Ascending aorta (tissue), 2 donors: ENCODE data around the gene VPS4A. TPM values are rescaled to one million over a fixed set of nuclear protein-coding genes. Genes with fewer than 3 reads are reported as not detected.
"Not testable (repeated sequence)": the region's sequence is repeated elsewhere in the genome, so short reads cannot be mapped to it uniquely, and the experiment has no call there.

Experiments
- DNase-seq, 2 donors: peaks; one replicate each; pipeline ENCODE4 v3.0.0-alpha.2; 2019; ENCODE audit warnings: low spot score in 2 of 2
- H3K27ac ChIP-seq, 2 donors: fragments of 200-600 bp; sonication (generic); one replicate each; pipeline ENCODE4 v1.5.1; 2016 to 2017; ENCODE audit warnings: mild to moderate bottlenecking in 1 of 2
- H3K27me3 ChIP-seq: fragments of 200-600 bp; sonication (generic); one replicate; pipeline ENCODE4 v1.5.1; 2017
- H3K36me3 ChIP-seq, 2 donors: fragments of 200-600 bp; sonication (generic); one replicate each; pipeline ENCODE4 v1.5.1; 2016
- H3K4me1 ChIP-seq, 2 donors: fragments of 200-600 bp; sonication (generic); one replicate each; pipeline ENCODE4 v1.5.1; 2016 to 2017; ENCODE audit warnings: mild to moderate bottlenecking in 1 of 2
- H3K4me3 ChIP-seq, 2 donors: fragments of 200-600 bp; sonication (generic); one replicate each; pipeline ENCODE4 v1.5.1; 2016 to 2017; ENCODE audit warnings: mild to moderate bottlenecking in 1 of 2
- H3K9me3 ChIP-seq, 2 donors: fragments of 200-600 bp; sonication (generic); one replicate each; pipeline ENCODE4 v1.5.1; 2016
- CTCF ChIP-seq, 3 experiments: fragments of 200-600 bp in 2 of 3; fragments of 450-650 bp in 1 of 3; sonication (generic) in 2 of 3; IDR thresholded peaks; one replicate each; pipeline ENCODE4 v1.5.1; 2016 to 2019; ENCODE audit warnings: antibody characterized with exemption in 3 of 3, mild to moderate bottlenecking in 1 of 3, moderate library complexity in 1 of 3
- intact Hi-C: fragments of 100-400 bp; cut with DNase I; formaldehyde crosslinking; loops from one replicate; pipeline ENCODE4 v1.15.1; 2023
- total RNA-seq: library from RNA; depleted of rRNA; stranded (reverse); fragments of >200 nt; gene quantifications from one replicate; pipeline ENCODE4 v1.1.0, GENCODE V29; 2016

The VPS4A gene
- total RNA-seq, 1 donor from 2014 or later = 38.3 TPM

- Histone ChIP-seq H3K4me1 (peaks cover 8 to 14% of the 10 kb centered on the region in 2 donors), H3K4me3 (no peak overlapping the region), H3K9me3 (no peaks in the 10 kb centered on the region), H3K27ac (no peak overlapping the region), H3K27me3 (no peaks in the 10 kb centered on the region), H3K36me3 (peaks cover 6 to 9% of the 10 kb centered on the region in 2 donors)
- intact Hi-C loops = no loop called here
- no peak for TF ChIP-seq CTCF (IDR thresholded peaks at IDR 0.05)
- no peak for DNase-seq
Observed at GRCh38 chr16:69285240-69285639, 25.9 kb upstream of the VPS4A start.

GRCh38 chr16:69286941-69287713 is 24.0 kb upstream of the VPS4A start:
- Histone ChIP-seq H3K27ac (peak overlapping the region; percentile 63 to 71), H3K4me1 (peaks cover 8 to 14% of the 10 kb centered on the region in 2 donors), H3K4me3 (no peak overlapping the region), H3K9me3 (no peaks in the 10 kb centered on the region), H3K27me3 (no peaks in the 10 kb centered on the region), H3K36me3 (peaks cover 6 to 9% of the 10 kb centered on the region in 2 donors)
- DNase-seq = peak; percentile 29 to 88
- TF ChIP-seq CTCF (IDR thresholded peaks at IDR 0.05) = peak; percentile 31 to 68 (median 56)
- intact Hi-C loops = loop anchor here (1.0 kb wide), 1 partner anchor 137 kb away; no protein-coding TSS in a partner anchor

- H3K4me1 ChIP-seq, H3K9me3 ChIP-seq, H3K4me3 ChIP-seq, H3K27ac ChIP-seq, DNase-seq, intact Hi-C loops, H3K36me3 ChIP-seq, H3K27me3 ChIP-seq: not testable (repeated sequence)
Observed at GRCh38 chr16:69291657-69292056, 19.5 kb upstream of the VPS4A start.

- Histone ChIP-seq H3K4me3 (no peak overlapping the region), H3K27ac (no peak overlapping the region), H3K36me3 (no peaks in the 10 kb centered on the region), H3K27me3 (no peaks in the 10 kb centered on the region), H3K4me1 (no peaks in the 10 kb centered on the region), H3K9me3 (no peaks in the 10 kb centered on the region)
- intact Hi-C loops = no loop called here
- TF ChIP-seq CTCF (IDR thresholded peaks at IDR 0.05) = no peak
- DNase-seq = no peak
Observed at GRCh38 chr16:69293401-69293800, 17.7 kb upstream of the VPS4A start.

GRCh38 chr16:69294051-69294450 is 17.1 kb upstream of the VPS4A start:
- no peak for DNase-seq
- Histone ChIP-seq H3K27ac (no peak overlapping the region), H3K4me1 (no peaks in the 10 kb centered on the region), H3K36me3 (no peaks in the 10 kb centered on the region), H3K9me3 (no peaks in the 10 kb centered on the region), H3K27me3 (no peaks in the 10 kb centered on the region), H3K4me3 (no peak overlapping the region)
- TF ChIP-seq CTCF (IDR thresholded peaks at IDR 0.05) = no peak
- intact Hi-C loops = no loop called here

- H3K36me3 ChIP-seq = peaks cover 16 to 19% of the 10 kb centered on the region in 2 donors
- H3K9me3 ChIP-seq, H3K4me3 ChIP-seq, H3K4me1 ChIP-seq, H3K27me3 ChIP-seq, intact Hi-C loops, H3K27ac ChIP-seq: not testable (repeated sequence)
- peak in 1 of 2 donors; percentile 51 for DNase-seq
Observed at GRCh38 chr16:69296771-69297170, 14.4 kb upstream of the VPS4A start.
